Endothelial cell (in vitro differentiated cells): ENCODE measurements around the gene B3GAT1. TPM values are rescaled to one million over a fixed set of nuclear protein-coding genes. Genes with fewer than 3 reads are reported as not detected.
A peak's percentile ranks its signal among the peaks of the same experiment; 100 is the strongest.

Experiments used
- DNase-seq: peaks from one replicate; pipeline ENCODE4 v3.0.0; 2021; ENCODE audit warnings: low spot score
- H3K27ac Mint-ChIP-seq: one replicate; pipeline ENCODE4 v1.8.0; 2021; ENCODE audit warnings: mixed read lengths, inconsistent platforms; ENCODE audit not compliant: unreplicated experiment
- H3K27me3 Mint-ChIP-seq: one replicate; pipeline ENCODE4 v1.8.0; 2021; ENCODE audit warnings: mild to moderate bottlenecking, moderate library complexity, mixed read lengths, inconsistent platforms; ENCODE audit not compliant: unreplicated experiment
- H3K36me3 Mint-ChIP-seq: one replicate; pipeline ENCODE4 v1.8.0; 2021; ENCODE audit warnings: mild to moderate bottlenecking, low read depth, mixed read lengths, inconsistent platforms; ENCODE audit not compliant: unreplicated experiment
- H3K4me1 Mint-ChIP-seq: one replicate; pipeline ENCODE4 v1.8.0; 2021; ENCODE audit warnings: mild to moderate bottlenecking, mixed read lengths, inconsistent platforms; ENCODE audit not compliant: unreplicated experiment
- H3K4me3 Mint-ChIP-seq: one replicate; pipeline ENCODE4 v1.8.0; 2021; ENCODE audit warnings: mild to moderate bottlenecking, mixed read lengths, inconsistent platforms; ENCODE audit not compliant: unreplicated experiment
- H3K9me3 Mint-ChIP-seq: one replicate; pipeline ENCODE4 v1.8.0; 2021; ENCODE audit warnings: mixed read lengths, inconsistent platforms; ENCODE audit not compliant: unreplicated experiment
- total RNA-seq: library from RNA; stranded (reverse); fragmentation: NEBNext Ultra II Directional; extraction: Animal tissue kit (Norgen Biotek cat#: 25700); gene quantifications from one replicate; pipeline ENCODE4 v1.2.1, GENCODE V29; 2021; ENCODE audit not compliant: unreplicated experiment
- TF ChIP-seq, protein P1 (sequence below): fragments of 200-600 bp; sonication (generic); IDR thresholded peaks from one replicate; pipeline ENCODE4 v1.5.0; 2021; ENCODE audit warnings: antibody characterized with exemption; ENCODE audit not compliant: unreplicated experiment

B3GAT1 gene
- total RNA-seq, 1 donor from 2014 or later: 18.2 TPM

DNA sequence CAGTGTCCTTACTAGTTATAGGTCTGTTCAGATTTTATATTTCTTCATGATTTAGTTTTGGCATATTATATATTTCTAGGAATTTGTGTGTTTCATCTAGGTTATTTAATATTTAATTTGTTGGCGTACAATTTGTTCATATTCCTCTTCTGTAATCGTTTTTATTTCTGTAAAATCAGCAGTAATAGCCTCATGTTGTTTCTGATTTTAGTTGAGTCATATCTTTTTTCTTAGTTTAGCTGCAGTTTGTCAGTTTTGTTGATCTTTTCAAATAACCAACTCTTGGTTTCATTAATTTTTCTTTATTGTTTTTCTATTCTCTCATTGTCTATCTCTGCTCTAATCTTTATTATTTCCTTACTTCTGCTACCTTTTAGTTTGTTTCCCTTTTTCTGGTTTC, 59.9 kb downstream of the B3GAT1 start:
- Mint-ChIP-seq H3K9me3 (no peaks in the 10 kb centered on the region), H3K27ac (no peak overlapping the region), H3K36me3 (no peaks in the 10 kb centered on the region), H3K4me3 (no peak overlapping the region), H3K27me3 (no peaks in the 10 kb centered on the region), H3K4me1 (peaks cover 3% of the 10 kb centered on the region)
- TF ChIP-seq, protein P1, sequence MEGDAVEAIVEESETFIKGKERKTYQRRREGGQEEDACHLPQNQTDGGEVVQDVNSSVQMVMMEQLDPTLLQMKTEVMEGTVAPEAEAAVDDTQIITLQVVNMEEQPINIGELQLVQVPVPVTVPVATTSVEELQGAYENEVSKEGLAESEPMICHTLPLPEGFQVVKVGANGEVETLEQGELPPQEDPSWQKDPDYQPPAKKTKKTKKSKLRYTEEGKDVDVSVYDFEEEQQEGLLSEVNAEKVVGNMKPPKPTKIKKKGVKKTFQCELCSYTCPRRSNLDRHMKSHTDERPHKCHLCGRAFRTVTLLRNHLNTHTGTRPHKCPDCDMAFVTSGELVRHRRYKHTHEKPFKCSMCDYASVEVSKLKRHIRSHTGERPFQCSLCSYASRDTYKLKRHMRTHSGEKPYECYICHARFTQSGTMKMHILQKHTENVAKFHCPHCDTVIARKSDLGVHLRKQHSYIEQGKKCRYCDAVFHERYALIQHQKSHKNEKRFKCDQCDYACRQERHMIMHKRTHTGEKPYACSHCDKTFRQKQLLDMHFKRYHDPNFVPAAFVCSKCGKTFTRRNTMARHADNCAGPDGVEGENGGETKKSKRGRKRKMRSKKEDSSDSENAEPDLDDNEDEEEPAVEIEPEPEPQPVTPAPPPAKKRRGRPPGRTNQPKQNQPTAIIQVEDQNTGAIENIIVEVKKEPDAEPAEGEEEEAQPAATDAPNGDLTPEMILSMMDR: no peak
- DNase-seq: no peak

DNA sequence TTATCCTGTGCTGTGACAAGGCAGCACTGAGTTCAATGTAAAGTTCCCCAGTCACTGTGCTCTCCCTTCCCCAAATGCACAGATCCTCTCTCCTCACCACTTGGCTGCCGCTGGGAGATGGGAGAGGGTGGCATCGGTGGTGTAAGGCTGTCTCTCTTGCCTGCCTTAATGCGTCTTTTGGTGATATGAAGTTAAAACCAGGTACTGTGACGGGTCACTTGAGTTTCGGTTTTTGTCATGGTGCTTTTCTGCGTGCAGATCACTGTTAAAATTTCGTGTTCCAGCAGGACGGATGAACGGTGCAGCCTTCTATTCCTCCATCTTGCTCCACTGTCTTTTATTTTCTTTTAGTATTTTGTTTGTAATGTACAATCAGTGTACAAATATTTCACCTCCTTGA, 61.7 kb downstream of the B3GAT1 start:
- Mint-ChIP-seq H3K4me1 (peaks cover 3% of the 10 kb centered on the region), H3K27ac (peak overlapping the region; percentile 1), H3K36me3 (peaks cover 4% of the 10 kb centered on the region), H3K27me3 (peaks cover 4% of the 10 kb centered on the region), H3K9me3 (no peaks in the 10 kb centered on the region), H3K4me3 (no peak overlapping the region)
- TF ChIP-seq, protein P1: no peak
- no peak for DNase-seq

DNA sequence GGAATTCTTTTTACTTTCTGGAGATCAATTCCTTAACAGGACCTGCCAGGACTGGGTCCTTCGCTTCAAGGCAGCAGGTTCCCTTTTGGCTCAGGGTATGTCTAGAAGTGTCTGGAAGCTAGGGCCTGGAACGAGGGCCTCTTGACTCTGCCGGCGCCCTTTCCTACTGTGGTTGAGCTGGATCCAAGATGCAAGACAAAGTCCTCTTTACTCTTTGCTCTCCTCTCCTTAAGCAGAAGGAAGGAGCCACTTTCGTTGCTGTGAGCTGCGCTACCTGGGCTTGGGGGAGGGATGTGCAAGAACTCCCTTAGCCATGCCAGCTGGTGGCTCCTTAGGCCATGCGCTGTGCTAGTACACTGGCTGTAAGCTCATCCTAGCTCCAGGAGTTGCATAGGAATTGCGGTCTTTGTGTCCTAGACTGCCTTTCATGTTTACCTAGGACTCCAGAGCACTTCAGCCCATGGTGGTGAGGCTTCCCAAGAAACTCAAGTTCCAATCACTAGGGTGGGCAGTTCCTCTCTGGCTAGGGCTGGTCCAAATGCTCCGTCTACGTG, 62.2 kb downstream of the B3GAT1 start:
- no peaks in the 10 kb centered on the region for H3K9me3 Mint-ChIP-seq
- no peak overlapping the region for H3K4me3 Mint-ChIP-seq
- peaks cover 4% of the 10 kb centered on the region for H3K36me3 Mint-ChIP-seq
- TF ChIP-seq, protein P1: no peak
- peaks cover 5% of the 10 kb centered on the region for H3K27me3 Mint-ChIP-seq
- no peak overlapping the region for H3K27ac Mint-ChIP-seq
- H3K4me1 Mint-ChIP-seq: peaks cover 3% of the 10 kb centered on the region
- no peak for DNase-seq

DNA sequence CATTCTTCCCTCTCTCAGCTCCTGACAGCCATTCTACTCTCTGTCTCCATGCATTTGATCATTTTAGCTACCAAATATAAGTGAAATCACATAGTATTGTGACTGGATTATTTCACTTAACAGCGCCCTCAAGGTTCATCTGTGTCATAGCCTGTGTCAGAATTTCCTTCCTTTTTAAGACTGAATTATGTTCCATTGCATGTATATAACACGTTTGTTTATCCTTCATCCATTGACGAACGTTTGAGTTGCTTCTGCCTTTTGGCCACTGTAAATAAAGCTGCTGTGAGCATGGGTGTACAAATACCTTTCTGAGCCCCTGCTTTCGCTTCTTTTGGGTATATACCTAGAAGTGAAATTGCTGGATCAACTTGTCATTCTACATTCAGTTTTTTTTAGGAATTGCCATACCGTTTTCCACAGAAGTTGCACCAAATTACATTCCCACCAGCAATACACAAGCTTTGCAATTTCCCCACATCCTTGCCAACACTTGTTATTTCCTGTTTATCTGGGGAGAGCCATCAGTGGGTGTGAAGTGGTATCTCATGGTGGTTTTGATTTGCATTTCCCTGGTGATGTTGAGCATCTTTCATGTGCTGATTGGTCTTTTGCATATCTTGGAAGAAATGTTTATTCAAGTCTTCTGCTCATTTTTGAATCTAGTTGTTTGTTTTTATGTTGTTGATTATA, 62.8 kb downstream of the B3GAT1 start:
- H3K9me3 Mint-ChIP-seq: no peaks in the 10 kb centered on the region
- no peak for DNase-seq
- H3K4me3 Mint-ChIP-seq: no peak overlapping the region
- TF ChIP-seq, protein P1: no peak
- H3K27ac Mint-ChIP-seq: peak overlapping the region; percentile 9
- H3K4me1 Mint-ChIP-seq: peaks cover 3% of the 10 kb centered on the region
- H3K36me3 Mint-ChIP-seq: peaks cover 4% of the 10 kb centered on the region
- peaks cover 5% of the 10 kb centered on the region for H3K27me3 Mint-ChIP-seq

DNA sequence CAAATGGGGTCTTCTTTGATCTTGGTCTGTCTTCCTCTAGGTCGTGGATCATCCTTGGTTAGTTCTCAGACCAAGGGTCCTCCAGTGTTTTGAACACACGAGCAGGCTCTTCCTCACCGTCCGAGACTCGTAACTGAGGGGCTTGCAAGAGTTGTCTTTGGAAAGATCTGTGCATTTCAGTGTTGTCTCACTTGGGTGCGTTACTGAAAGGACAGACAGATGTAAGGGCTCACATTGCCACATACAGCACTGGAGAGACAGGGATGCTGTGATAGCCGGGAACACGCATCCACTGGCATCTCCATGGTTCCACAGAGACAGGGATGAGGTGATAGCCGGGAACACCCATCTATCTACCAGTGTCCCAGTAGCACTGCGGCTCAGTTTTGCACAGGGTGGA, 64.6 kb downstream of the B3GAT1 start:
- DNase-seq: no peak
- peaks cover 4% of the 10 kb centered on the region for H3K36me3 Mint-ChIP-seq
- peaks cover 5% of the 10 kb centered on the region for H3K27me3 Mint-ChIP-seq
- peaks cover 3% of the 10 kb centered on the region for H3K4me1 Mint-ChIP-seq
- no peak overlapping the region for H3K27ac Mint-ChIP-seq
- TF ChIP-seq, protein P1: no peak
- no peak overlapping the region for H3K4me3 Mint-ChIP-seq
- no peaks in the 10 kb centered on the region for H3K9me3 Mint-ChIP-seq
